GM21825 (cell line): Measurements from ENCODE around the gene TXNDC8.
"Not testable (repeated sequence)": the region's sequence is repeated elsewhere in the genome, so short reads cannot be mapped to it uniquely, and the experiment has no call there.

Experiments used
- ATAC-seq: cut with Tn5 transposase; IDR thresholded peaks from one replicate; pipeline ENCODE4 v1.9.1; 2021; ENCODE audit warnings: mild to moderate bottlenecking, moderate library complexity; ENCODE audit not compliant: unreplicated experiment

The TXNDC8 gene

DNA sequence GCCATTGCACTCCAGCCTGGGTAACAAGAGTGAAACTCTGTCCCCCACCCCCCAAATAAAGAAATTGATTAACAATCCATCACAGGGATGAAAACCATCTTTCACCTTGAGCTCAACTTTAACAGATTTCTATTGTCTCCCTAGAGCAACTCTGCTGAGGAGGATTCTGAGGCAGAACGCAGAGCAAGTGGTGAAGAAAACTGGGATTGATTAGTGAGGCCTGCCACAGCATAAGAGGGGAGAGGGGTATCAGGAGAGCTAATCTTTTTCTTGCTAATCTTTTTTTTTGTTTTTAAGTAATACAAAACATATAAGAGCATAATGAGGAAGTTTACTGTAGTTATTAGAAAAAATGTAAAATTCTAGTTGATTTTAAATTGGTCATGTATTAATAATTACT is 8.9 kb downstream of the TXNDC8 start:
- ATAC-seq, result no peak

DNA sequence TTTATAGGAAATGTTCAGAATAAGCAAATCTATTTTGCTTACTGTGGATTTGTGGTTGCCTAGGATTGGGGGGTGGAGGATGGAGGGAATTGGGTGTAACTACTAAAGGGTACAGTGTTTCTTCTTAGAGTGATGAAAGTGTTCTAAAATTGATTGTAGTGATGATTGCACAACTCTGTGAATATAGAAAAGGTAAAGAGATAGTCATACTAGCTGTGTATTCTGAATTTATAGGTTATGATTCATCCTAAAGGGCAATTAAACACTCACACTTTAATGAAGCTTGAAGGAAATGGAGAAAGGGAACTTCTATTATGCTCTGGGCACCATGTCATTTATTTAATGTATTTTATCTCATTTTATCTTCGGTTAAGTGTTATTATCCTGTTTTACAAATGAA is 9.9 kb downstream of the TXNDC8 start:
- no peak for ATAC-seq

DNA sequence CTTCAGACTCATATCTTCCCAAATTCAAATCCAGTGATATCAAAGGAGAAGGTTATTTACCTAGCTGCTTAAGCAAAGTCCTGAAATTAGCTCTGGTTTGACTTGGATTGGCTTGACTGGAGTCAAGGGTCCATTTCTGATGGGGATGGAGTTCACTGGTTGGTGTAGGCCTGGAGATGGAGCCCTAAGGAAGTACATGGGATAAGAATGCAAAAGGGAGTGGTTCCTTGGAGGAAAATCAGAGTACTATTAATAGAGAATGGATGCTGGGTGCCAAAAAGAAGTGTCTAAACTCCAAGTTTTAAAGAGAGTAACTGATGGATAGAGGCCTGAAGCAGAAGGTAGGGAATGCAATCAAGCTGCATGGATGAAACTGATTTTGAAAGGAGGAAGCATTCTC is 13.8 kb downstream of the TXNDC8 start:
- ATAC-seq, result no peak

DNA sequence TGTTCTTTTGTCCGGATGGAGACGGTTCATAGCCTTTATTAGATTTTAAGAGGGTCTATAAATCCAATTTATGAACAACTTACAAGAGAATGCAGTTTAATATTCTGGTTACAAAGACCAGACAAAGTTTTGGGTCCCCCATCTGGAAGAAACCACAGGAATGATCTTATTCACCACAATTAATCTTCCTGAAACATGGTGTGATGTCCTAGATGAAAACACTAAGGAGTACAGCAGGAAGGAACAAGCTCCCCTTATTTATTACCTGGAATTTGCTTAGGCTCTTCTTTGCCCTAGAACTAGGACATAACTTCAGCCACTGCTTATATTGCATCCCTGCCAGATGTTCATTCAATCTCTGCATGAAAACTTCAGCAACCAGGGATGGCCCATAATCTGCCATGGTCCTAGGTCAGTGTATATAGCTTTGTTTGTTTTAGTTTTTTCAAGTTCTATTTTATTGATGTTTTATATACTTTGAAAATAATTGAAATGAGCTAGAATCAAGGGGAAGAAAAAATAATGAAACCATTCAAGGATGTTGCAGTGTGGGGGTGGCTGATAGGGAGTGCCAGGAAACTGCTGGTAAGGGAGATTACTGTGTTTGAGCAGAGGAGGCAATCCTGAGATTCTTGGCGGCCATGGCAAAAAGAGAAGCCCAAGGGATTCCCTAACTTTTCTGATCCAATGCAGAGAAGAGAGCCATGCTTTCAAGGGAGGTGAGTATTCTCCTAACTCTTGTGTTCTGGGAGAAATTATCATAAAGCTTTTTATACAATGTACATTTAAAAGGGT is 16.8 kb downstream of the TXNDC8 start:
- ATAC-seq, result no peak

DNA sequence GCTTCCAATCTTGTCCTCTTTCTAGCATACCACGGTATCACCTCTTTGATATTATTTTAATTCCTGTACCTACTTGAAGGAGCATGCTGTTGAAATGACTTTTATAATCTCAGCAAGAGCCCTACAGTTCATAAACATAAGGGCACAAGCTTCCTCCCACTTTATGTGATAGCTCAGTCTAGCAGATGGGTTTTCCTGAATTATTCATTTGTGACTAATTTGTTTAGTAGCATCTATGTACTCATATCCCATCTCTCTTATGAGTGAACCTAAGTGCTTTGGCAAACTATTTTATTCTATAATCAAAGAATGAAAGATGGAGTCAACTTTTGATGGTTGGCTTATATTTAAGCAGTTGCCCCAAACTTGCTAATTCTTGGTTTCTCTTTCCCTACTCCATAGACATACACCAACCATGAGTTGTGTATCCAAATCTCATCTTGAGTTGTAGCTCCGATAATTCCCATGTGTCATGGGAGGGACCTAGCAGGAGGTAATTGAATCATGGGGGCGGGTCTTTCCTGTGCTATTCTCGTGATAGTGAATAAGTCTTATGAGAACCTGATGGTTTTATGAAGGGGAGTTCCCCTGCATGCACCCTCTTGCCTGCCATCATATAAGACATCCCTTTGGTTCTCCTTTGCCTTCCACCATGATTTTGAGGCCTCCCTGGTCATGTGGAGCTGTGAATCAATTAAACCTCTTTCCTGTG is 17.7 kb downstream of the TXNDC8 start:
- no peak for ATAC-seq

DNA sequence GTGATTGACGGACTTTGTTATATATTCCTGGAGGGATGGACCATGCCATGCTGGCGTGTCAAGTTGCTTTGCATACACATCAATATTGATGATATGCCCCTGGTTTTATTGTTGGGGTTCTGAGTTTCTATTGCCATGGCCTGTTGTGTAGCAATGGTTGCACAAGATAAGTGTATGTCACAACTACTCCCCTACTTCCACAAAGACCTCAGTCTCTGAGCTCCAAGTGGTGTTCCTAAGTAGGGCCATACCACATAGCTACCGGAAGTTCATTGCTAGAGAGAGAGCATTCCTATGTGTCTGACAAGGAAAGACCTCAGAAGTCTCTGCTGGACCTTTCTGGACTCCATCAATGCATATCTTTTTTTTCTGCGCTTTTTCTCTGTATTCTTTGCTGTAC is 19.8 kb downstream of the TXNDC8 start:
- no peak for ATAC-seq

DNA sequence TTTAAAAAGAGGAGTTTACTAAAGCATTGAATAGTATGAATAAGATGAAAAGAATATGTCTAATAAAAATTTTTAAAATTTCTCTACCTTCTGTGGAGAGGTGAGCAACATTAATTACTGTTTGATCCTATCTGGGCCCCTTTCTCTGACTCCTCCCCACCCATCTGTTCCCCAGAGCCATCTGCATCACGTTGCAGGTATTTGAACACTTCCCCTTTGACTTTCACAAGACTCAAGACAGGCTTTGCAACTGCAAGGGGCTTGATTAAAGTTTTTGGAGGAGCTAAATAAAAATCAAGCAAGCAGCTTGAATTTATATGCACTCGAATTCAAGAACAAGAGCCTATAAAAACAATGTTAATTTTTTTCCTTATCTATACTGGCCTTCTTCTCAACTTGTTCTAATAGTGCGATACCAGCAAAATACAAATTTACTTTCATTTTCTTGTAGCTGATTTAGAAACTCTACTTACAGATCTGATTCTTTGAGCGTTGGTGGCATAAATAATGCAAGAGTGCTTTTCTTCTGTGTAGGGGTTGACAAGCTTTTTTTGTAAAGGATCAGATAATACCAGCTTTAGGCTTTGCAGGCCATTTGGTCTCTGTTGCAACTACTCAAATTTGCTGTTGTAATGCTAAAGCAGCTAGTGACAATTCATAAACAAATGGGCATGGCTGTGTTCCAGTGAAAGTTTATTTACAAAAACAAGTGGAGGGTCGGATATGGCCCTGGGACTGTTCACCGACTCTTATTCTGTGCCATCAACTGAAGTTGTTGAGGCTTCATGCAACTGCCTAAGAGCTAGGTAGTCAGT is 21.2 kb downstream of the TXNDC8 start:
- ATAC-seq, result peak; percentile 98

DNA sequence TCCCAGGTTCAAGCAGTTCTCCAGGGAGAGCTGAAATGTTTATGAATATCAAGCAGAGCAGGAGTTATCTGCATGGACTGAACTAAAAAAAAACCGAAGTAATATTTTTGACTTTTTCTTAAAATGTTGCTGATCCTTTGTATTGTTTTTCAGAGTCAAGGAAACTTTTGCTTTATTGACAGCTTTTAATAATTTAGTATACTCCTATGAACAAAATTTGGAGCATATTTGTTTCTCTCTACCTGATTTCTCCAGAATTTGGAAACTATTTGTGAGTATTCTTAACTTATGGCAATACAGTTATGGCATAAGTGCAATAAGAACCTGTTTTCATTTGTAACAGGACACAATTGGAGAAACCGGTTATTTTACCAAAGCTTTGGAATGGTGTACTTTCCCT is 25.7 kb downstream of the TXNDC8 start:
- ATAC-seq, result not testable (repeated sequence)

DNA sequence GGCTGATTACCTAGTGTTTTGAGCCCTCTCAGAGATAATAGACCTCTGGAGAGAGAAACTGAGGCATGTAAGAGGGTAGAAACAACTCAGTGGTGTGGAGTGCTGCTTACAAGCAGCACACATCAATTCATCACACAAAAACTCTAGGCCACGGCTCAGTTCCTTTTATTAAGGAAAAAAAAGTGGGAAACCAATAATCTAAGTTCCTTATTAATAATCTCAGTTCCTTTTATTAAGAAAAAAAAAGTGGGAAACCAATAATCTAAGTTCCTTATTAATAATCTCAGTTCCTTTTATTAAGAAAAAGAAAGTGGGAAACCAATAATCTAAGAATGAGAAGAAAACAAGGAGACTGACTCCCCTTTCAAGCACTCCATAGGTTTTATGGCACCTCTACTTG is 28.0 kb downstream of the TXNDC8 start:
- no peak for ATAC-seq

DNA sequence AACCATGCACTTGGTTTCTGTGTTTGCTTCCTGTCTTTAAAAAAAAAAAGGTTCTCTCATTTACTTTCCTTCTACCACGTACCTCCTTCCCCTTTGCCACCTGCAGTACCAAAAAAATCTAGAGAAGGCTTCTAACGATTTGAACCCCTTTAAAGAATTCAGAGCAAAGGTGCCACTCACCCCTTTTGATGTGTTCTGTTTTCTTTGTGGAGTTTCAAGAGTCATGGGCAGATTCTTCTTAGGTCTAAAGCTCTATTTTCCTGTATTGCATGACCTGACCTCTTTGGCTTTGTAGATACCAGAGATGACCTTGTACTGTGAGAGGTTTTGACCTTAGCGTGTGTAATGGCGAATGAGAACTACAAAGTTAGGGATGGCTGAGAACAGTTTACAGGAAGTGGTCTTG is 29.0 kb downstream of the TXNDC8 start:
- peak; percentile 54 for ATAC-seq

DNA sequence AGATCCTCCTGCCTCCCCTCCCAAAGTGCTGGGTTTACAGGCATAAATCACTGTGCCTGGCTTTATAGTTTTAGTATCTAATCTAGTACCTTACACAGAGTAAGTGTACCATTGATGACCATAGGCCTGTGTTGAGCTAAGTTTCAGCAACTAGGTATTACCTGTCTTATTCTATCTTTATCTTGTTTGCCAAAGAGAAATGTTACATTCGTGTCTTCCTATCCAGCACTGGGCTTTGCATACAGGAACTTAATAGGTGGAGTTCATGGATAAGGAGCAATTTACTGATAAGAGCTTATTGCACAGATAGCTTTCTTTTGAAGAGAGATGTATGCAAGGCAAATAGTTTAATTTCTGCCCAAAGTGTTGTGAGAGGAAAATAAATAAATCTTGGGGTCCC is 30.5 kb downstream of the TXNDC8 start:
- no peak for ATAC-seq

DNA sequence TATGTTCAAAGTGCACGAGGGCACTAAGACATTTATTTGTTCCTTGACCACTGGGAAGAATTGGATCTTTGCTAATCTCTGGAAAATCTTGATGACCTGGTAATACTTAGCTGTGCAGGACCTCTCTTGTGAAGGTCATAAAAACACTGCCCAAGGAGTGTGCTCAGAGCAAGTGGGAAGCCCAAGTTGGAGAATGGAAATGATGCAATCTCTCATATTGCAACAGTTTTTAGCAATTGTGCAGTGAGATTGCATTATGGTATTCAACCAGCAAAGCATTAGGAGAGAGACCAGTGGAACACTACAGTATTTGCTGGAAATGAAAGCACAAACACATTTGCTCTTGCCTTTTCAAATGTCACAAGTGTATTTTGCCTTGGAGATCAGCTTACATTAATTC is 34.5 kb downstream of the TXNDC8 start:
- no peak for ATAC-seq

DNA sequence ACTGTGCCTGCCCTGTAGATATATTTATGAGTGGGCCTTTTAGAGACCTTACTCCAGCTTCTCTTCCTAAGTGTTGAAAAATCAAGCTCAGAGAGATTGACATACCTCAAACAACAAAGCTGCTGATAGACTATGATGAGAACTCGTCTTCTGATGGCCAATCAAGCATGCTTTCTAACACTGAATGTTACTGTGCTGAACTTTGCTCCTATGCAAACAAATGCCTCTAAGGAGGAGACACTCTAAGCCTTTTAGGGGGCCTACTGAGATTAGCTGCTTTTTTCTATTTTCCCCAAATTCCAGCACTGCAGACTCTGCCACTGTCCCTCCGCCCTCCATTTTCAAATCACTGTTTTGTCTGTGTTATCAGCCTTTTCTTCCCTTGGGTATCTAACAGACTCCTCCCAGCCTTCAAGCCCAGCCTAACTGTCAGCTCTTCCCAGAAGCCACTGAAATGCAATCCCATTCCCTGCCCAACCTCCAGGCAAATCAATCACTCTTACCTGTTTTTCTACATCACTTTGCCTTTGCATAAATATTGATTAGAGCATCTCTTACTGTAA is 39.5 kb downstream of the TXNDC8 start:
- no peak for ATAC-seq

DNA sequence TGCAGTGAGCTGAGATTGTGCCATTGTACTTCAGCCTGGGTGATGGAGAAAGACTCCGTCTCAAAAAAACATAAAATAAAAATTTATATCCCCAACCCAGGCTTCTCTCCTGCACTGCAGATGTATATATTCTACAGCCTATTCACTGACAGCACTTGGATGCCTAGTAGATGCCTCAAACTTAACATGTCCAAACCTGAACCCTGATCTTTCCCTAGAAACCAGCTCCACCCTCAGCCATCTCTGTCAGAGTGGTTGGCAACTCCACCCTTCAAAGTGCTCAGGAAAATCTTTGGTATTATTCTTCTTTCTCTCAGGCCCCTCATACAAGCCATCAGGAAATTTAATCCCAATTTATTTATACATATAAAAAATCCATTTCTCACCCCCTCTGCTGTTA is 44.4 kb downstream of the TXNDC8 start:
- ATAC-seq, result no peak

DNA sequence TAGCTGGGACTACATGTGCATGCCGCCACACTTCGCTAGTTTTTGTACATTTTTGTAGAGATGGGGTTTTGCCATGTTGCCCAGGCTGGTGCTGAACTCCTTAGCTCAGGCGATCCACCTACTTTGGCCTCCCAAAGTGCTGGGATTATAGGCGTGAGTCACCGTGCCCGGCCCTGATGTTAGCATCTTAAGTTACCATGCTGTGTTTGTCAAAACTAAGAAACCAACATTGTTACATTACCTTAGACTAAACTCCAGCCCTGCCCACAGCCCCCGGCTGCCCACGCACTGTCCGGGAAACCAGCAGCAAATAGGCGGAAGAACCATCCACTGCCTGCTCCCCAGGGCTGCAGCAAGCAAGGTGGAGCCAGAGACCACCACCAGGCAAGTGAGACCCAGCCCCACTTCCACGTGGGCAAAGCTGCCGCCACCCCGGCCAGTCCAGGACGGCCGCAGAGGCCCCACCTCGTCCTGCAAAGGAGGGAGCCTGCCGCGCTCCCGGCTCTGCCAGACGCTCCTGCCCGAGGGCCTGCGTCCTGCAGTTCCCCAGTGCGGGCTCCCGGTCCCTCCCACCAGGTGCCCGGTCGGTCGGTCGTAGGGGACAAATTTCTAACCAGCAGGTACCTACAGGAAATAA is 45.6 kb downstream of the TXNDC8 start:
- no peak for ATAC-seq

DNA sequence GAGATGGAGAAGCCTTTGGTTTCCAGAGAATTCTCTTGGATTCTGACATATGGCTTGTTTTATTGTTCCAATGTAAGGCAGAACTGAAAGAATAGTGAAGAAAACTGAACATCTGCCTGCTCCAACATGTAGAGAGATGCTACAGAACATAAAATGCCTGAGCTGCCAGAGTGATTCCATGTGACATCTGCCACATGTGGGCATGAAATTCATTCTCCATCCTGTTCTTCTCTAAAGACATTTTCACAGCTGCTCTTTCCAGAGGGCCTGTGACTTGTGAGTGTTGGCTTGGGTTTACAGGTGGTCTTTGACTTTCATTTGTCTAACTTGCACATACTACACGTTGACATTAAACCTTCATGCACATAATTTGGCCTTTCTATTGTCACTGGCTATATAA is 47.7 kb downstream of the TXNDC8 start:
- ATAC-seq, result no peak

DNA sequence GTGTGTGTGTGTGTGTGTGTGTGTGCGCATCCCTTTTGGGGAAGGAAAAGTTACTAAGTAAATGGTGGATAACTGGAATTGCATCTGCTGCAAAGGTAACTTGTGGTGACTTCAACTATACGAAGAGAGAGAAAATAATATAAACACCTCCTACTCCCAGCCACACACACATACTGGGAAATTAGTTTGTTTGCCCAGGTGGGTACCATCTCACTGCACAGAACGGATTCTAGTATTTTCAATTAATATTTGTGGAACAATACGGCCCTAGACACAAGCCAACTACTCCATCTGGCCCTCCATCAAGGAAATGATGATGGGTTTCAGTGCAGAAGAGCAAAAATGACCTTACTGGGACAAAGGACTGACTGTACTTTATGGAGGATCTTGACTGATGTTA is 49.2 kb downstream of the TXNDC8 start:
- ATAC-seq, result no peak

DNA sequence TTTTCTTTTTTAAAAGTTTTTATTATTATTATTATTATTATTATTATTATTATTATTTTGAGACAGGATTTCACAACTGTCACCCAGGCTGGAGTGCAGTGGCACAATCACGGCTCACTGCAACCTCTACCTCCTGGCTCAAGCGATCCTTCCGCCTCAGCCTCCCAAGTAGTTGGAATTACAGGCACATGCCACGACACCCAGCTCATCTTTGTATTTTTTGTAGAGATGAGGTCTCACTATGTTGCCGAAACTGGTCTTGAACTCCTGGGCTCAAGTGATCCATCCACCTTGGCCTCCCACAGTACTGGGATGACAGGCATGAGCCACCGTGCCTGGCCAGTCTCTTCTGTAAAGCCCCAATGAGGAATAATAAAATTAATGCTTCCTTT is 50.4 kb downstream of the TXNDC8 start:
- ATAC-seq, result no peak

DNA sequence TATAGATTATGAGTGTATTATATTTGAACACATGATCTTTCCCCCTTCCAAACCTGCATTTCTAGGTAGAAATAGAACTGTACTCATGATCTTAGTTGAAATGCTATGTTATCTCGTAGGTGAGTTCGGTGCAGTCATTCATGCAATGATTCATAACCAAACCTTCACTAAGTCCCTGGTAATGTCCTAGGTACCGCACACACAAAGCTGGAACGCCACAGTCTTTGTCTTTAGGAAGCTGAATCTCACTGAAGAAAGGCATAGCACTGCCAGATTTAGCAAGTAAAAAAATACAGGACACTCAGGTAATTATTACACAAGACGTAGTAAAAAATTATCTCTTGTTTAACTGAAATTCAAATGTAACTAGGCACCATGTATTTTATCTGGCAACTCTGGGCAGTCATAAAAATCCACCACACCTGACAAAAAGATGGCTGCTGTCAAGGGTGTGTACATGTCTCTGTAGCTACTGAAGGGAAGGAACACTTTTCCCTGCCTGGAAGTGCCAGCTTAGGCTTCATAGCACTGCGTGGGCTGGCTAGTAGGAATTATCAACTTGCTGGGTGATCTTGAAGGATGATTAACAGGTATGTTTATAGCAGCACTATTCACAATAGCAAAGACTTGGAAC is 53.3 kb downstream of the TXNDC8 start:
- no peak for ATAC-seq

DNA sequence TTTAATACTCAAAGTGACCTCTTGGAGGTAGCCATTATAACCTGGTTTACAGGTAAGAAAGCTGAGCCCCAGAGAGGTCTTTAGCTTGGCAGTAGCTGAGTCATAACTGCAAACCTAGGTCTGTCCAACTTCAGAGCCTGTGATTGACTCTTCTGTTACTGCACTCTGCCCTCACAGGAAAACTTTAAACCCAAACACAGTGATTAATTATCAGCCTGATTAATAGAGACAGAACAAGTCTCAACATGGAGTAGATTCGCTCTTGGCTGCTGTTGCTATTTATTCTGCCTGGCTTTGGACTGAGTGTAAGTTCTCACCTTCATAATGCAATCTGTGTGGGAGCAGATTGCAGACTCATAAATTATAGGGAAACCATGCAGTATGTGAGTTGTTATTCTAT is 53.9 kb downstream of the TXNDC8 start:
- ATAC-seq, result no peak

DNA sequence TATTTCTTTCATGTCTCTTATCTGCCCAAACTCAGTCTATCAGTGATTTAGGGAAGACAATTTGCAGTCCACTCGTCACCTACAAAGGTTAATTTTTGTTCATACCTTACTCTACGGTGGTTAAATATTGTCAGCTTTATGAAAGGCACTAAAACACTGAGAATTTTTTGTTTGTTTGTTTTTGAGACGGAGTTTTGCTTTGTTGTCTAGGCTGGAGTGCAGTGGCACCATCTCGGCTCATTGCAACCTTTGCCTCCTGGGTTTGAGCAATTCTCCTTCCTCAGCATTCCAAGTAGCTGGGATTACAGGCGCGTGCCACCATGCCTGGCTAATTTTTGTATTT is 55.0 kb downstream of the TXNDC8 start:
- ATAC-seq, result no peak
